PC-9 (cell line): ENCODE results near the gene OR11H6.

ENCODE experiments used
- CTCF ChIP-seq: fragments of 200-600 bp; sonication (generic); conservative IDR thresholded peaks from 2 replicates; pipeline ENCODE4 v1.6.1; 2017; ENCODE audit warnings: mixed run types, antibody characterized with exemption, mild to moderate bottlenecking, moderate library complexity
- EZH2 ChIP-seq: fragments of 200-600 bp; sonication (generic); IDR thresholded peaks from 2 replicates; pipeline ENCODE4 v1.8.0; 2017; ENCODE audit warnings: antibody characterized with exemption, low read depth

DNA sequence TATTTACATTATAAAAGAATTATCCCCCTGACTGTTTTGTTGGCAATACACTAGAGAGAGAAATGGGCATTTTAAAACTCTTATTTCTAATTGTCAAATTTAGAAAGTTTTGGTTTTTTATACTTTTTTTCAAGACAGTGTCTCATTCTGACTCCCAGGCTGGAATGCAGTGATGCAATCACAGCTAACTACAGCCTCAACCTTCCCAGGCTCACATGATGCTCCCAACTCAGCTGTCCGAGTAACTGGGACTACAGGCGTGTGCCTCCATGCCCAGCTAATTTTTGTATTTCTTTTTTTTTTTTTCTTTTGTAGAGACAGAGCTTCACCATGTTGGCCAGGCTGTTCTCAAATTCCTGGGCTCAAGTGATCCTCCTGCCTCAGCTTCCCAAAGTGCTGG lies 8.3 kb upstream of the OR11H6 start:
- no peak for TF ChIP-seq CTCF
- TF ChIP-seq EZH2 = no peak
